MM.1S (cell line): ENCODE data around the gene SRRM2.

Experiments used
- DNase-seq: peaks from one replicate; pipeline ENCODE4 v3.0.0-alpha.2; 2015
- H2AFZ ChIP-seq: fragments of 300-600 bp; sonication (generic); 2 replicates; pipeline ENCODE4 v1.6.0; 2016; ENCODE audit warnings: antibody characterized with exemption, low read length
- H3F3A ChIP-seq: fragments of 300-600 bp; sonication (generic); 2 replicates; pipeline ENCODE4 v1.6.1; 2016; ENCODE audit warnings: mild to moderate bottlenecking, antibody characterized with exemption, low read length, moderate library complexity, mixed read lengths; ENCODE audit not compliant: insufficient read depth
- H3K27ac ChIP-seq: fragments of 300-600 bp; sonication (generic); 2 replicates; pipeline ENCODE4 v1.5.1; 2016; ENCODE audit warnings: mild to moderate bottlenecking, low read length
- H3K27me3 ChIP-seq: fragments of 300-600 bp; sonication (generic); replicated peaks from 2 replicates; pipeline ENCODE4 v1.6.0; 2016; ENCODE audit warnings: low read length; ENCODE audit not compliant: insufficient read depth
- H3K36me3 ChIP-seq: fragments of 300-600 bp; sonication (generic); replicated peaks from 2 replicates; pipeline ENCODE4 v1.6.1; 2016; ENCODE audit warnings: mild to moderate bottlenecking, low read length, mixed read lengths; ENCODE audit not compliant: insufficient read depth
- H3K4me1 ChIP-seq: fragments of 300-600 bp; sonication (generic); 2 replicates; pipeline ENCODE4 v1.6.1; 2016; ENCODE audit warnings: low read length, mixed read lengths
- H3K4me2 ChIP-seq: fragments of 300-600 bp; sonication (generic); 2 replicates; pipeline ENCODE4 v1.6.0; 2016; ENCODE audit warnings: low read depth, low read length
- H3K4me3 ChIP-seq: fragments of 300-600 bp; sonication (generic); 2 replicates; pipeline ENCODE4 v1.5.1; 2016; ENCODE audit warnings: low read length, mixed read lengths
- H3K79me2 ChIP-seq: fragments of 300-600 bp; sonication (generic); 2 replicates; pipeline ENCODE4 v1.6.1; 2016; ENCODE audit warnings: mixed run types, low read length, mixed read lengths
- H3K9ac ChIP-seq: fragments of 300-600 bp; sonication (generic); 2 replicates; pipeline ENCODE4 v1.6.1; 2016; ENCODE audit warnings: low read length, mixed read lengths
- H3K9me2 ChIP-seq: fragments of 300-600 bp; sonication (generic); replicated peaks from 2 replicates; pipeline ENCODE4 v1.6.1; 2016; ENCODE audit warnings: mild to moderate bottlenecking, low read length, mixed read lengths; ENCODE audit not compliant: insufficient read depth
- H3K9me3 ChIP-seq: fragments of 300-600 bp; sonication (generic); replicated peaks from 2 replicates; pipeline ENCODE4 v1.6.1; 2016; ENCODE audit warnings: mild to moderate bottlenecking, low read length, mixed read lengths; ENCODE audit not compliant: insufficient read depth
- H4K20me1 ChIP-seq: fragments of 300-600 bp; sonication (generic); 2 replicates; pipeline ENCODE4 v1.6.1; 2016; ENCODE audit warnings: mild to moderate bottlenecking, low read length, moderate library complexity, mixed read lengths; ENCODE audit not compliant: insufficient read depth
- CTCF ChIP-seq: fragments of 300-600 bp; sonication (generic); IDR thresholded peaks from 2 replicates; pipeline ENCODE4 v1.5.1; 2016; ENCODE audit warnings: antibody characterized with exemption, low read length, mixed read lengths
- EZH2 ChIP-seq: fragments of 300-600 bp; sonication (generic); optimal IDR thresholded peaks from 2 replicates; pipeline ENCODE3; 2017; ENCODE audit warnings: low read depth, mild to moderate bottlenecking, antibody characterized with exemption, low read length, mixed read lengths
- EZH2phosphoT487 ChIP-seq: fragments of 300-600 bp; sonication (generic); IDR thresholded peaks from 2 replicates; pipeline ENCODE4 v1.6.1; 2018; ENCODE audit warnings: antibody characterized with exemption, low read length

Gene SRRM2

DNA sequence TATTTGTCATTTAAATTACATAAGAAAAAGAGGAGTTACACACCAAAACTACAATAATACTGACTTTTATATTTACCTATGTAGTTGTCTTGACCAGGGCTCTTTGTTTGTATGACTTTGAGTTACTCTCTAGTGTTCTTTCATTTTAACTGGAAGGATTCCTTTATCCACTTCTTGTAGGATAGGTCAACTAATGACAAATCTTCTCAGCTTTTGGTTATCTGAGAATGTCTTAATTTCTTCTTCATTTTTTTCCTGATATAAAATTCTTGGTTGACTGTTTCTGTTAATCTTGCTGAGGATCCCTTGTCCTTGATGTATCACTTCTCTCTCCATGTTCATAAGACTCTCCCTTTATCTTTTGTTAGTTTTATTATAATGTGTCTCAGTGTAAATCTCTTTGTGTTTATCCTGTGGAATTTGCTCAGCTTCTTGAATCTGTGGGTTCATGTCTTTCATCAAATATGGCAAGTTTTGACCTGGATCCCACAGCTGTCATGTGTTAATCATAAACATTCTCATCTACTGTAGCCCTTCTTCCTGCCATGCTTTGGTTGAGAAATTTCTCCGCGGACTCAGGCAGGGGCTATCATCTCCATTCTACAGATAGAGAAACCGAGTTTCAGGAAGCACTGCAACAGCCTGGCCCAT is 51.2 kb downstream of the SRRM2 start:
- Histone ChIP-seq H3K9ac (no peak overlapping the region), H3K9me3 (no peaks in the 10 kb centered on the region), H3K9me2 (no peaks in the 10 kb centered on the region), H3K27ac (no peak overlapping the region), H3F3A (no peaks in the 10 kb centered on the region), H3K4me2 (no peak overlapping the region), H3K36me3 (no peaks in the 10 kb centered on the region), H3K27me3 (peaks cover 81% of the 10 kb centered on the region), H3K4me3 (no peak overlapping the region), H4K20me1 (no peaks in the 10 kb centered on the region), H3K4me1 (no peaks in the 10 kb centered on the region), H2AFZ (no peak overlapping the region), H3K79me2 (no peaks in the 10 kb centered on the region)
- no peak for TF ChIP-seq EZH2phosphoT487
- DNase-seq: no peak

DNA sequence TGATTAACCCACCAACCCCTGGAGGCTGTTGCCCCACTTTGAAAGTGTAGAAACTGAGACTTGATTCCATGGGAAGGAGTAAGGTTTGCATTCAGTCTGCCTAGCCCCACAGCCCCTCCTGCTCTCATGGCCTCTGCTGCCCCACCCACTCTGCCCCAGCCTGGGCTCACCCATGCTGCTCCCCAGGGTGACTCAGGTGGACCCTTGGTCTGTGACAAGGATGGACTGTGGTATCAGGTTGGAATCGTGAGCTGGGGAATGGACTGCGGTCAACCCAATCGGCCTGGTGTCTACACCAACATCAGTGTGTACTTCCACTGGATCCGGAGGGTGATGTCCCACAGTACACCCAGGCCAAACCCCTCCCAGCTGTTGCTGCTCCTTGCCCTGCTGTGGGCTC is 52.3 kb downstream of the SRRM2 start:
- Histone ChIP-seq H3K9me3 (no peaks in the 10 kb centered on the region), H3K27ac (no peak overlapping the region), H2AFZ (no peak overlapping the region), H3K9me2 (no peaks in the 10 kb centered on the region), H4K20me1 (no peaks in the 10 kb centered on the region), H3K27me3 (peaks cover 83% of the 10 kb centered on the region), H3K4me2 (no peak overlapping the region), H3F3A (no peaks in the 10 kb centered on the region), H3K4me1 (no peaks in the 10 kb centered on the region), H3K9ac (no peak overlapping the region), H3K36me3 (no peaks in the 10 kb centered on the region), H3K79me2 (no peaks in the 10 kb centered on the region), H3K4me3 (no peak overlapping the region)
- TF ChIP-seq EZH2phosphoT487 (no peak), CTCF (no peak), EZH2 (no peak)
- no peak for DNase-seq

- Histone ChIP-seq H3K4me1 (no peaks in the 10 kb centered on the region), H3K9me3 (no peaks in the 10 kb centered on the region), H3K9ac (no peak overlapping the region), H2AFZ (no peak overlapping the region), H3K4me2 (no peak overlapping the region), H3K27me3 (peaks cover 84% of the 10 kb centered on the region), H3F3A (no peaks in the 10 kb centered on the region), H3K9me2 (no peaks in the 10 kb centered on the region), H3K79me2 (no peaks in the 10 kb centered on the region), H4K20me1 (no peaks in the 10 kb centered on the region), H3K27ac (no peak overlapping the region), H3K36me3 (no peaks in the 10 kb centered on the region), H3K4me3 (no peak overlapping the region)
- TF ChIP-seq EZH2phosphoT487 (no peak), CTCF (no peak)
- no peak for DNase-seq
Observed at GRCh38 chr16:2806286-2806685, 53.8 kb downstream of the SRRM2 start.

DNA sequence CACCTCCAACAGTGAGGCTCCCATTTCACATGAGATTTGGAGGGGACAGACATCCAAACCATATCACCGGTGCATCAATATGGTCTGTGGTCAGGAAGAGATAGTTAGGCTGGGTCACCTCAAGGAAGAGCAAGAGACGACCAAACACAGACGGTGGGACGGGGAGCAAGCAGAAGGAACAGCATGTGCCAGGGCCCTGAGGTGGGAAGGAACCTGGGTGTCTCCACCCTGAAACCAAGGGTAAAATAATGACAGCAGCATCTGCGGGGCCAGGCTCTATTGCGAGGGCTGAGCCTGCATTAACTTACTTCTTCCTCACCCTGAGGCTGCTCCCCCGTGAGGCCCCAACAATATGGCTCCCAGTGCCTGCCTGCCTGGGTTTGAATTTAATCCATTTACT is 55.7 kb downstream of the SRRM2 start:
- TF ChIP-seq EZH2phosphoT487 (no peak), CTCF (no peak), EZH2 (no peak)
- Histone ChIP-seq H3K27me3 (peaks cover 96% of the 10 kb centered on the region), H3K9me3 (no peaks in the 10 kb centered on the region), H3K9ac (no peak overlapping the region), H3K36me3 (no peaks in the 10 kb centered on the region), H3K4me3 (no peak overlapping the region), H2AFZ (no peak overlapping the region), H4K20me1 (no peaks in the 10 kb centered on the region), H3K79me2 (no peaks in the 10 kb centered on the region), H3K9me2 (no peaks in the 10 kb centered on the region), H3K4me1 (no peaks in the 10 kb centered on the region), H3F3A (no peaks in the 10 kb centered on the region), H3K27ac (no peak overlapping the region), H3K4me2 (no peak overlapping the region)
- no peak for DNase-seq
